Measurements from ENCODE around the gene LRRC49.

GRCh38 chr15:70962084-70962483 lies 69.5 kb downstream of the LRRC49 start:
- TF ChIP-seq, protein P1, sequence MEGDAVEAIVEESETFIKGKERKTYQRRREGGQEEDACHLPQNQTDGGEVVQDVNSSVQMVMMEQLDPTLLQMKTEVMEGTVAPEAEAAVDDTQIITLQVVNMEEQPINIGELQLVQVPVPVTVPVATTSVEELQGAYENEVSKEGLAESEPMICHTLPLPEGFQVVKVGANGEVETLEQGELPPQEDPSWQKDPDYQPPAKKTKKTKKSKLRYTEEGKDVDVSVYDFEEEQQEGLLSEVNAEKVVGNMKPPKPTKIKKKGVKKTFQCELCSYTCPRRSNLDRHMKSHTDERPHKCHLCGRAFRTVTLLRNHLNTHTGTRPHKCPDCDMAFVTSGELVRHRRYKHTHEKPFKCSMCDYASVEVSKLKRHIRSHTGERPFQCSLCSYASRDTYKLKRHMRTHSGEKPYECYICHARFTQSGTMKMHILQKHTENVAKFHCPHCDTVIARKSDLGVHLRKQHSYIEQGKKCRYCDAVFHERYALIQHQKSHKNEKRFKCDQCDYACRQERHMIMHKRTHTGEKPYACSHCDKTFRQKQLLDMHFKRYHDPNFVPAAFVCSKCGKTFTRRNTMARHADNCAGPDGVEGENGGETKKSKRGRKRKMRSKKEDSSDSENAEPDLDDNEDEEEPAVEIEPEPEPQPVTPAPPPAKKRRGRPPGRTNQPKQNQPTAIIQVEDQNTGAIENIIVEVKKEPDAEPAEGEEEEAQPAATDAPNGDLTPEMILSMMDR (IDR thresholded peaks at IDR 0.05) = no peak
- TF ChIP-seq POLR2A (IDR thresholded peaks at IDR 0.05; ENCODE audit: low read depth) (no peak), EP300 (IDR thresholded peaks at IDR 0.05) (no peak)

All from esophagus muscularis mucosa (tissue), 4 donors.